T-cell (primary cell): ENCODE data around the gene PREX1. TPM values are rescaled to one million over a fixed set of nuclear protein-coding genes. Genes with fewer than 3 reads are reported as not detected.

Experiments used
- ATAC-seq, 4 experiments: fragments of 200-7000 bp in 3 of 4; fragments of 150-1000 bp in 1 of 4; cut with Tn5 transposase; replicated peaks in 1 of 4; 1 replicate in 3 of 4; 2 replicates in 1 of 4; pipeline ENCODE4 v1.10.0; 2021; ENCODE audit warnings: moderate library complexity in 3 of 4, mild to moderate bottlenecking in 2 of 4, moderate number of reproducible peaks in 1 of 4
- CTCF ChIA-PET, 2 donors: fragments of 300-600 bp; sonication (Branson Sonifier 250); formaldehyde crosslinking; loops; one replicate each; lab custom pipeline; 2022; ENCODE audit warnings: antibody characterized with exemption in 2 of 2; lab: Charles Lee
- POLR2A ChIA-PET, 2 donors: fragments of 300-600 bp; sonication (Branson Sonifier 250); formaldehyde crosslinking; loops; one replicate each; lab custom pipeline; 2022; ENCODE audit warnings: antibody characterized with exemption in 2 of 2; lab: Charles Lee
- DNase-seq, 35 experiments: peaks; one replicate each; pipeline versions ENCODE4 v3.0.0 to v3.0.0-alpha.2; 2013 to 2023
- H3K27ac ChIP-seq: one replicate; pipeline ENCODE4 v1.5.1; 2013; ENCODE audit warnings: low read length
- H3K27me3 ChIP-seq, 2 experiments: replicated peaks in 1 of 2; 1 replicate in 1 of 2; 2 replicates in 1 of 2; pipeline versions ENCODE4 v1.6.1 to v1.7.0; 2013; ENCODE audit warnings: low read length in 1 of 2, mixed read lengths in 1 of 2; ENCODE audit not compliant: control insufficient read depth in 2 of 2, insufficient read depth in 2 of 2; ENCODE audit errors: extremely low read depth in 1 of 2
- H3K36me3 ChIP-seq, 2 donors: 1 replicate in 1 of 2; 2 replicates in 1 of 2; pipeline versions ENCODE4 v1.6.1 to v1.7.0; 2013; ENCODE audit warnings: low read length in 1 of 2; ENCODE audit not compliant: control insufficient read depth in 2 of 2, insufficient read depth in 1 of 2; ENCODE audit errors: extremely low read depth in 1 of 2
- H3K4me1 ChIP-seq, 2 experiments: 1 replicate in 1 of 2; 2 replicates in 1 of 2; pipeline versions ENCODE4 v1.6.1 to v1.7.0; 2013; ENCODE audit warnings: low read length in 2 of 2, mixed read lengths in 1 of 2; ENCODE audit not compliant: insufficient read depth in 2 of 2, control insufficient read depth in 1 of 2; ENCODE audit errors: extremely low read depth in 1 of 2
- H3K4me3 ChIP-seq, 2 donors: 1 replicate in 1 of 2; 2 replicates in 1 of 2; pipeline versions ENCODE4 v1.5.1 to v1.7.0; 2013; ENCODE audit warnings: mild to moderate bottlenecking in 2 of 2, low read length in 1 of 2, moderate library complexity in 1 of 2; ENCODE audit not compliant: control insufficient read depth in 1 of 2; ENCODE audit errors: extremely low read depth in 1 of 2
- H3K9me3 ChIP-seq: 2 replicates; pipeline ENCODE4 v1.7.0; 2013
- H3K27ac Mint-ChIP-seq, 2 donors: one replicate each; pipeline ENCODE4 v1.8.0; 2020 to 2021; ENCODE audit warnings: mild to moderate bottlenecking in 2 of 2, mixed read lengths in 2 of 2
- H3K27me3 Mint-ChIP-seq, 2 donors: one replicate each; pipeline ENCODE4 v1.8.0; 2021 to 2022; ENCODE audit warnings: mixed read lengths in 2 of 2
- H3K36me3 Mint-ChIP-seq: one replicate; pipeline ENCODE4 v1.8.0; 2021; ENCODE audit warnings: mixed read lengths
- H3K4me1 Mint-ChIP-seq, 3 donors: one replicate each; pipeline ENCODE4 v1.8.0; 2020 to 2022; ENCODE audit warnings: mixed read lengths in 3 of 3, mild to moderate bottlenecking in 1 of 3
- H3K4me3 Mint-ChIP-seq, 3 donors: one replicate each; pipeline ENCODE4 v1.8.0; 2020 to 2022; ENCODE audit warnings: mild to moderate bottlenecking in 3 of 3, mixed read lengths in 3 of 3, moderate library complexity in 3 of 3
- H3K9me3 Mint-ChIP-seq, 3 donors: one replicate each; pipeline ENCODE4 v1.8.0; 2020 to 2022; ENCODE audit warnings: mixed read lengths in 3 of 3
- whole genome bisulfite sequencing: methylation state at CpG from one replicate; pipeline ENCODE4 v1.1.5; 2013; ENCODE audit warnings: missing lambda C conversion rate; ENCODE audit not compliant: insufficient coverage; 5-methylcytosine and 5-hydroxymethylcytosine counted together
- total RNA-seq, 35 experiments: library from RNA in 6 of 35; stranded (reverse) in 6 of 35; fragments of 120-200 nt in 1 of 35; gene quantifications; one replicate each; pipeline versions ENCODE4 v1.2.1 to v1.2.4 and lab custom pipeline; 2013 to 2026

The PREX1 gene
- total RNA-seq, 5 donors from 2014 or later (not counting 1 experiment from before 2014, with no cell fraction given): 99.2 to 181 (median 137) TPM

- DNase-seq (no peak), ATAC-seq (no peak)
- H3K4me3 Mint-ChIP-seq: no peak overlapping the region
- POLR2A ChIA-PET: no interaction called here
- 96% methylated on average over 9 of the region's 15 CpGs for WGBS
- Histone ChIP-seq H3K4me3 (no peak overlapping the region), H3K27me3 (no peaks in the 10 kb centered on the region), H3K4me1 (peaks cover 3 to 65% of the 10 kb centered on the region in 2 experiments), H3K9me3 (no peaks in the 10 kb centered on the region), H3K36me3 (peaks cover 0 to 32% of the 10 kb centered on the region in 2 donors), H3K27ac (no peak overlapping the region)
- no peaks in the 10 kb centered on the region for H3K27me3 Mint-ChIP-seq
- peaks cover 57 to 88% (median 69%) of the 10 kb centered on the region in 3 donors for H3K4me1 Mint-ChIP-seq
- CTCF ChIA-PET: no interaction called here
- H3K36me3 Mint-ChIP-seq: peaks cover 35% of the 10 kb centered on the region
- no peaks in the 10 kb centered on the region for H3K9me3 Mint-ChIP-seq
- peak overlapping the region in 1 of 2 donors; percentile 73 for H3K27ac Mint-ChIP-seq
Measured at GRCh38 chr20:48710341-48711043, 117.3 kb downstream of the PREX1 start.

GRCh38 chr20:48709744-48710143 is 118.1 kb downstream of the PREX1 start:
- Histone ChIP-seq H3K9me3 (no peaks in the 10 kb centered on the region), H3K36me3 (peaks cover 0 to 40% of the 10 kb centered on the region in 2 donors), H3K4me3 (no peak overlapping the region), H3K4me1 (peaks cover 0 to 57% of the 10 kb centered on the region in 2 experiments), H3K27ac (no peak overlapping the region), H3K27me3 (no peaks in the 10 kb centered on the region)
- ChIA-PET POLR2A (no interaction called here), CTCF (no interaction called here)
- H3K27ac Mint-ChIP-seq: no peak overlapping the region
- H3K9me3 Mint-ChIP-seq: no peaks in the 10 kb centered on the region
- DNase-seq (no peak), ATAC-seq (no peak)
- WGBS: 100% methylated on average over 3 of the region's 4 CpGs
- no peak overlapping the region for H3K4me3 Mint-ChIP-seq
- H3K27me3 Mint-ChIP-seq: no peaks in the 10 kb centered on the region
- H3K4me1 Mint-ChIP-seq: peaks cover 49 to 85% (median 66%) of the 10 kb centered on the region in 3 donors
- peaks cover 39% of the 10 kb centered on the region for H3K36me3 Mint-ChIP-seq

- Mint-ChIP-seq H3K4me1 (peaks cover 44 to 83% (median 61%) of the 10 kb centered on the region in 3 donors), H3K4me3 (no peak overlapping the region), H3K27me3 (no peaks in the 10 kb centered on the region), H3K36me3 (peaks cover 35% of the 10 kb centered on the region), H3K9me3 (no peaks in the 10 kb centered on the region), H3K27ac (peak overlapping the region in 1 of 2 donors; percentile 27)
- Histone ChIP-seq H3K36me3 (peaks cover 0 to 43% of the 10 kb centered on the region in 2 donors), H3K27ac (no peak overlapping the region), H3K4me1 (peaks cover 0 to 56% of the 10 kb centered on the region in 2 experiments), H3K9me3 (no peaks in the 10 kb centered on the region), H3K4me3 (no peak overlapping the region), H3K27me3 (no peaks in the 10 kb centered on the region)
- WGBS: 96% methylated on average over 12 of the region's 18 CpGs
- no peak for DNase-seq
- ChIA-PET CTCF (no interaction called here), POLR2A (no interaction called here)
- ATAC-seq: no peak
Measured at GRCh38 chr20:48709058-48709691, 118.6 kb downstream of the PREX1 start.

- H3K27me3 Mint-ChIP-seq: no peaks in the 10 kb centered on the region
- no peak for DNase-seq
- H3K36me3 ChIP-seq: peaks cover 0 to 48% of the 10 kb centered on the region in 2 donors
- WGBS: 97% methylated on average over 4 of the region's 11 CpGs
- H3K4me1 Mint-ChIP-seq: peaks cover 40 to 84% (median 57%) of the 10 kb centered on the region in 3 donors
- H3K9me3 ChIP-seq: no peaks in the 10 kb centered on the region
- peaks cover 0 to 54% of the 10 kb centered on the region in 2 experiments for H3K4me1 ChIP-seq
- no peaks in the 10 kb centered on the region for H3K9me3 Mint-ChIP-seq
- ChIA-PET POLR2A (no interaction called here), CTCF (no interaction called here)
- H3K4me3 ChIP-seq: no peak overlapping the region
- no peak overlapping the region for H3K4me3 Mint-ChIP-seq
- H3K27ac ChIP-seq: no peak overlapping the region
- peaks cover 35% of the 10 kb centered on the region for H3K36me3 Mint-ChIP-seq
- no peaks in the 10 kb centered on the region for H3K27me3 ChIP-seq
- H3K27ac Mint-ChIP-seq: peak overlapping the region; percentile 42 to 44
- no peak for ATAC-seq
Measured at GRCh38 chr20:48708630-48709029, 119.2 kb downstream of the PREX1 start.

- DNase-seq: no peak
Measured at GRCh38 chr20:48708116-48708515, 119.7 kb downstream of the PREX1 start.

GRCh38 chr20:48706710-48707365 is 121.0 kb downstream of the PREX1 start:
- H3K36me3 ChIP-seq: peaks cover 8 to 63% of the 10 kb centered on the region in 2 donors
- WGBS: 66% methylated on average over 11 of the region's 12 CpGs
- no peak overlapping the region for H3K4me3 ChIP-seq
- Mint-ChIP-seq H3K27me3 (no peaks in the 10 kb centered on the region), H3K27ac (peak overlapping the region; percentile 66 to 71), H3K36me3 (peaks cover 36% of the 10 kb centered on the region), H3K4me3 (peak overlapping the region in 2 of 3 donors; percentile 18 to 49), H3K4me1 (peaks cover 31 to 72% (median 49%) of the 10 kb centered on the region in 3 donors), H3K9me3 (no peaks in the 10 kb centered on the region)
- POLR2A ChIA-PET: interaction anchor here in 1 of 2 donors (0.7 kb wide), 1 partner anchor 31 kb away, joined by 3 read pairs; no protein-coding TSS in a partner anchor
- H3K27ac ChIP-seq: no peak overlapping the region
- peaks cover 0 to 46% of the 10 kb centered on the region in 2 experiments for H3K4me1 ChIP-seq
- H3K27me3 ChIP-seq: no peaks in the 10 kb centered on the region
- no peaks in the 10 kb centered on the region for H3K9me3 ChIP-seq
- CTCF ChIA-PET: interaction anchor here (0.5 to 1.3 kb wide), 3 partner anchors 53 to 212 kb away, joined by 3 to 6 read pairs (median 3); no protein-coding TSS in a partner anchor
- DNase-seq (peak in 24 of 35 experiments; percentile 7 to 51 (median 28)), ATAC-seq (peak in 2 of 4 experiments; percentile 60 to 83)

More at GRCh38 chr20:48708116-48708515, 119.7 kb downstream of the PREX1 start:
- Mint-ChIP-seq H3K9me3 (no peaks in the 10 kb centered on the region), H3K27ac (peak overlapping the region; percentile 42 to 44), H3K27me3 (no peaks in the 10 kb centered on the region), H3K4me3 (no peak overlapping the region), H3K4me1 (peaks cover 40 to 81% (median 57%) of the 10 kb centered on the region in 3 donors), H3K36me3 (peaks cover 36% of the 10 kb centered on the region)
- Histone ChIP-seq H3K27ac (no peak overlapping the region), H3K36me3 (peaks cover under 1 to 54% of the 10 kb centered on the region in 2 donors), H3K27me3 (no peaks in the 10 kb centered on the region), H3K4me1 (peaks cover 0 to 56% of the 10 kb centered on the region in 2 experiments), H3K9me3 (no peaks in the 10 kb centered on the region), H3K4me3 (no peak overlapping the region)
- no peak for ATAC-seq
- ChIA-PET CTCF (no interaction called here), POLR2A (no interaction called here)
- WGBS: 100% methylated on average over 5 of the region's 7 CpGs
